IPS-20b (cell line): ENCODE results near the gene ISCU.

Source experiments
- H3K27ac ChIP-seq: one replicate; pipeline ENCODE4 v1.5.1; 2013; ENCODE audit warnings: low read length
- H3K27me3 ChIP-seq: 2 replicates; pipeline ENCODE4 v1.6.1; 2013; ENCODE audit warnings: mild to moderate bottlenecking, low read length, inconsistent platforms; ENCODE audit not compliant: insufficient read depth
- H3K36me3 ChIP-seq: 2 replicates; pipeline ENCODE4 v1.6.1; 2013; ENCODE audit warnings: low read depth, mild to moderate bottlenecking, inconsistent platforms, low read length, moderate library complexity; ENCODE audit not compliant: insufficient read depth
- H3K4me1 ChIP-seq: 2 replicates; pipeline ENCODE4 v1.6.1; 2013; ENCODE audit warnings: mild to moderate bottlenecking, control low read depth, inconsistent platforms, low read length, moderate library complexity; ENCODE audit not compliant: insufficient read depth
- H3K4me3 ChIP-seq: 2 replicates; pipeline ENCODE4 v1.5.1; 2013; ENCODE audit warnings: mild to moderate bottlenecking, low read length, inconsistent platforms
- H3K9ac ChIP-seq: 2 replicates; pipeline ENCODE4 v1.6.1; 2013; ENCODE audit warnings: low read depth, mild to moderate bottlenecking, inconsistent platforms, low read length, moderate library complexity
- H3K9me3 ChIP-seq: 2 replicates; pipeline ENCODE4 v1.6.1; 2013; ENCODE audit warnings: mild to moderate bottlenecking, low read depth, low read length, inconsistent platforms; ENCODE audit not compliant: insufficient read depth

ISCU gene

DNA sequence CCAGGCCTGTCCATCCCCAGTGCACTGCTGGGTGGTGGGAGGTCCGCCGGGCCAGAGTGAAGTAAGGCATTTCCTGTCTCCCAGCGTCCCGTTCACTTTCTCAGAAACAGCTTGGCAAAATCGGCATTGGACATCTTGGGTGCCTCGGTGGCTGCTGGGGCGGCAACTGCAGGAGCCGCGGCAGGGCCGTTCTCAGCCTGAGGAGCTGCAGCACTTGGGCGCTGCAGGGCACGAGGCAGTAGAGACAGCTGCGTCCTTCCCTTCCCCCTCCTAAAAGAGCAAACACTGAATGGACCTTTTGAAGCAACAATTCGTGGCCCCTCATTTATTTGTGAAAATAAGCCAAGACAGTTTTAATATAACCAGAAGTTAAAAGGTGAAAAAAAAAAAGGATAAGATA lies 39.0 kb upstream of the ISCU start:
- H3K4me1 ChIP-seq, result no peaks in the 10 kb centered on the region
- no peaks in the 10 kb centered on the region for H3K9me3 ChIP-seq
- peaks cover 100% of the 10 kb centered on the region for H3K36me3 ChIP-seq
- no peaks in the 10 kb centered on the region for H3K27me3 ChIP-seq
- no peak overlapping the region for H3K4me3 ChIP-seq
- H3K27ac ChIP-seq, result no peak overlapping the region
- no peak overlapping the region for H3K9ac ChIP-seq

DNA sequence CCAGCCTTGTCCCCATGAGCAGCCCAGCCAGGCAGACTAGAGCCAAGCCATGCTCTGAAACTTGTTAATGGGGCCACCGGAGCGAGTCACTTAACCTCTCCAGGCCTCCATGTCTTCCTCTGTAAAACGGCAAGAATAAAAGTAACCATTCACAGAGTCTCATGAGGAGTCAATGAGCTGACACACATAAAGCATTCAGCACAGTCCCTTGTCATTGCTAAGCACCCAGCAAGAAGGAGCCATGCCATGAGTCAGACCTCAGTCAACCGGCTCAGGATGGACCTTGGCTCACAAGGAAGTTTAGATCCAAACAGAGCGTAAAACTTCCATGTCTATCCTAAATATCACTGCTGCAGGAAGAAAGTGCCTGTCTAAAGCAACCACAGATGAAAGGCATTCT lies 36.7 kb upstream of the ISCU start:
- Histone ChIP-seq H3K27ac (no peak overlapping the region), H3K36me3 (peaks cover 99% of the 10 kb centered on the region), H3K9ac (no peak overlapping the region), H3K27me3 (no peaks in the 10 kb centered on the region), H3K9me3 (no peaks in the 10 kb centered on the region), H3K4me3 (no peak overlapping the region), H3K4me1 (no peaks in the 10 kb centered on the region)

DNA sequence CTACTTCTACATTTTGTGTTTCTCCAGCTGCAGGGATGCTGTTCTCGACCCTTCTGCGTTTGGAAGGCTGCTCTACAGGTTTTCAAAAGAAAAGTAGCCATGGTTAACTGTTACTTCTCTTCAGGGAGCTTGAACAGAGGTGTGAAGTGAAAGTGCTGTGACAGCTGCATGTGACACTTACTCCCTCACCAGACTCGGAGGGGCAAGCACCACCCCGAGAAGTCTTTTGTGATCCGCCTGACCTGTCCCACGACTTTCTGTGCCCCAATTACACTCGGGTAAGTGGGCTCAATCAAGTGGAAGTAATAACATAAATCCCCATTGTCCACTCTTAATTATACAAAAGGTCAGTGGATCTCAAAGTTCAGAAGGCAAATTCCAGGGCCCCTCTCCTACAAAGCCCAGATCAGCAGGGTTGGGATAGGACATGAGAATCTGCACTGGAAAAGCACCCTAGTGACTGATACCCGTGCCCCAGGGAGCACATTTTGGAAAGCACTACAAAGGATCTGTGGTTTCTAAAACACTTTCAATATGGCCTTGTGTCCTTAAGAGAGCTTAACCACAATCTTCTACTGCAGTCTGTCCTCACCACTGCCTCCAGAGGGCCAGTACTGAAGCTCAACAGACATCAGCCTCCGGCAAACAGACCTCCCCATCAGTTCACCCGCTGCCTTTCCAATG lies 35.8 kb upstream of the ISCU start:
- H3K9me3 ChIP-seq, result no peaks in the 10 kb centered on the region
- H3K4me3 ChIP-seq, result no peak overlapping the region
- H3K27ac ChIP-seq, result no peak overlapping the region
- H3K9ac ChIP-seq, result no peak overlapping the region
- peaks cover 99% of the 10 kb centered on the region for H3K36me3 ChIP-seq
- H3K27me3 ChIP-seq, result no peaks in the 10 kb centered on the region
- H3K4me1 ChIP-seq, result no peaks in the 10 kb centered on the region

DNA sequence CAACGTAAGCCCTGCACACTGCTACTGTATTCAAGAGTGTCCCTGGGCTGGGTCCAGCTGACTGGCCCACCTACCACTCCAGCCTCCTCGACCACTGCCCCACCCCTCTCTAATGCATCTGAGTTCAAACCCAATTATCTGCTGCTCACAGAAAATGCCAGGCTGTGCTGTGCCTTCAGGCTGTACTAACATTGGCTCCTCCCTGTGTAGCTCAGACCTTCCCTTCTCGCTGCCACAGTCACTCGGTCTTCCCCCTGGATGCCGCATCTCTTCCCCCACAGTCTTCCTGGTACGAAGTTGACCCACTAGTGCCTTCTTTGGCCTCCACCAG lies 35.3 kb upstream of the ISCU start:
- Histone ChIP-seq H3K4me1 (no peaks in the 10 kb centered on the region), H3K27ac (no peak overlapping the region), H3K9me3 (no peaks in the 10 kb centered on the region), H3K36me3 (peaks cover 99% of the 10 kb centered on the region), H3K4me3 (no peak overlapping the region), H3K27me3 (no peaks in the 10 kb centered on the region), H3K9ac (no peak overlapping the region)

DNA sequence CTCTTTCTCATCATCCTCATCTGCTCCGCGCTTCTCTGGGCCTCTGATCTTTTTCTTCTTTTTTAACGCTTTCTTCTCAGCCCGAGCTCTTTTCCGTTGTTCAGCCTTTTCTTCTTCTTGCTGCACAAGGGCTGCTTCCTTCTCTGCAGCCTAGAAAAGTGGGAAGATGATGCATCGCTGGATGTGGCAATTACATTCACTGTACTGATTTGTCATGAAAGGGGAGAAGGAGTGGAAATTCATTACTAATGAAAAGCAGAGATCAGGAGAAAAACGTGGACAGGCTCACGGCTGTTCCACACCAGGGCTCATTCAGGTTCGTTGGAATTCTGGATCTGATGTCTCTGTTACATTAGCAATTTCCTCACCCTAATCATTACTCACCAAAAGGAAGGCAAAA lies 32.2 kb upstream of the ISCU start:
- Histone ChIP-seq H3K9ac (no peak overlapping the region), H3K4me1 (no peaks in the 10 kb centered on the region), H3K27me3 (no peaks in the 10 kb centered on the region), H3K4me3 (no peak overlapping the region), H3K9me3 (no peaks in the 10 kb centered on the region), H3K36me3 (peaks cover 98% of the 10 kb centered on the region), H3K27ac (no peak overlapping the region)

DNA sequence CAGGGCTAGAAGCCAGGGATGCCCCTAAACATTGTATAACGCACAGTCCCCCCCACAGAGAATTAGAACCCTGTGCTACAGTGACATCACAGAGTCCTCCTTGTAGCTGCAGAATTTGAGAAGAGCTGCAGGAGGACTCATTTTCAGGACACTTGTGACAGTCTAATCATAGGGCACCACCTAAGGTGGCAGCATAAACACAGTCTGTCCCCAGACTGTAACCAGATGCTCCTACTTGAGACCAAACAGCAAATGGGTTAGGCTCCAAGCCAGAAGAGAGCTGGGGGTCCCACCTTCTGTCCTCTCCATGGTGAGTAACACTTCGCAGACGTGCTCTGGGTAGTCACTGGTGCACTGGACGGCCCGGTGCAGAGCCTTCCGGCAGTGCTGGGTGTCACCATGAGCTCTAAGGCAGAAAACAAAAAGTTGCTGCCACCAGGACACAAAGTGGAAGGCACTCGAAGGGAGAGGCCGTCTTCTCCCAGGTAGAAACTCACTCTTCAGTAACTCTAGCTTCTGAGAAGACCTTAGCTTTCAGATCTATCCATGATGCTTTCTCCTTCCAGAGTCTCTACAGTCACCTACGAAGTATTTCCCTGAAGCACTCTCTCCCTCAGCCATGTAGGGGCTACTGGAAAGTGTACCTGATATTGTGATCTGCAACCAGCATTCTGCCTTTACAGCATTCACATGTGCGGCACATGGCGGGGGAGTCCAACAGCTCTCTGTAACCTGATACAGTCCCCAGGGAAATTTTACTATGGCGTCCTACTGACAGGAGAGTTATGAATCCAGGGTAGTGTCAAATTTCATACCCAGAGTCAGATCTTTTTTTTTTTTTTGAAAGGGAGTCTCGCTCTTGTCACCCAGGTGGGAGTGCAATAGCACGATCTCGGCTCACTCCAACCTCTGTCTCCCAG lies 30.2 kb upstream of the ISCU start:
- no peaks in the 10 kb centered on the region for H3K27me3 ChIP-seq
- no peak overlapping the region for H3K4me3 ChIP-seq
- H3K4me1 ChIP-seq, result no peaks in the 10 kb centered on the region
- H3K9ac ChIP-seq, result no peak overlapping the region
- no peak overlapping the region for H3K27ac ChIP-seq
- peaks cover 98% of the 10 kb centered on the region for H3K36me3 ChIP-seq
- no peaks in the 10 kb centered on the region for H3K9me3 ChIP-seq

DNA sequence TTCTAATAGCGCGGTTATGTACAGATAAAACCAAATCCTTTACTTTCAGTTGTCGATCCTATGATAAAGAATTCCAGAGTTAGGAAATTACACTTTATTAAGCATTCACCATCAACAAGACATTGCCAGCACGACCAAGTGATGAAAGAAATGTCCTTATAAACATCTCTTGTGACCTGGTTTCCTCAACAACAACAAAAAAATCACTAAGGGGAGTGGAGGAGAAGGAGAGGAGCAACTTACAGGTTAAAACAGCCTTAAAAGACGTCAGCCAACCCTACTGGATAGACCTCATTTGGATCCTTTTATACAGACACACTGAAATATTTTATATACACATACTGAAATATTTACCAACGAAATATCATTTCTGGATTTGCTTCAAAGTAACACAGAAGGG lies 24.2 kb upstream of the ISCU start:
- peaks cover 82% of the 10 kb centered on the region for H3K36me3 ChIP-seq
- H3K27me3 ChIP-seq, result no peaks in the 10 kb centered on the region

DNA sequence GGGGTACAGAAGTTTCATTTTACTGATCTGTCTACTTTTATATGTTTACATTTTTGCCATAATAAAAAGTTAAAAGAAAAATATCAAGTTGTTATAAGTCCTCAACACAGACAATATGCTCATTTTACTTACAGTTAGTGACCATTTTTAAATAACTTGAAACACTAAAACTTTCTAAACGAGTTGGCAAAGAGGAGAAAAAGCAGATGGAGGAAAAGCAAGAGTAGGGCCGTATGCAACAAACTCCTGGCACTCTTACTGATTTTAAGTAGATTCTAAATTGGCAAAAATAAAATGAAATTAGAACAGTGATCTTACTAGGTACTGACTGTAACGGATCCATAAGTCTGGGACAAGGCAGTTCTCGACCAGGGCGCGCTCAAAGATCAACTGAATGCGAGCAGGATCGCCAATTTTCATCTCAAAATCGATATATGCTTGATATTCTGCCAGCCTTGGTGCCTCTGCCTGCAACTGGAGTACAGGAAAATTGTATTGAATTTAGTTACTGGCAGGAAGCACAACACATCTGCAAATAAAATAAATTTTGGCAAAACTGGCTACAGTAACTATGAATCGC lies 23.7 kb upstream of the ISCU start:
- H3K9me3 ChIP-seq, result no peaks in the 10 kb centered on the region
- no peak overlapping the region for H3K4me3 ChIP-seq
- H3K36me3 ChIP-seq, result peaks cover 82% of the 10 kb centered on the region
- no peaks in the 10 kb centered on the region for H3K4me1 ChIP-seq
- H3K27ac ChIP-seq, result no peak overlapping the region
- H3K9ac ChIP-seq, result no peak overlapping the region
- no peaks in the 10 kb centered on the region for H3K27me3 ChIP-seq

More for the DNA sequence above, 24.2 kb upstream of the ISCU start:
- H3K4me3 ChIP-seq, result no peak overlapping the region
- no peak overlapping the region for H3K27ac ChIP-seq
- H3K9ac ChIP-seq, result no peak overlapping the region
- H3K9me3 ChIP-seq, result no peaks in the 10 kb centered on the region
- H3K4me1 ChIP-seq, result no peaks in the 10 kb centered on the region

DNA sequence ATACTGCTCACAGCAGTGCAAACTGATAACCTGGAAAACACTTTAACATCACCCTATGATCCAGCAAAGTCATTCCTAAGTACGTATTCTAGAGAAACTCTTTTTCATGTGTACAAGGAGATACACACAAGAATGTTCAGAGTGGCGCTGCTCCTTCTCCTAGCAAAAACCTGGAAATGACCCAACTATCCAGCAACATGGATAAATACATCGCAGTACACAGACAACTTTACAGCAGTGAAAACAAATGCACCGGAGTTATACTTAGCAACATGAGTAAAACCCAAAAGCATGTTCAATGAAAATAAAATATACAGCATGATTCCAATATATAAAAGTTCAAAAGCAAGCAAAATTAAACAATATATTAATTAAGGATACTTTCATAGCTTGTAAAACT lies 20.1 kb upstream of the ISCU start:
- Histone ChIP-seq H3K9me3 (no peaks in the 10 kb centered on the region), H3K4me3 (no peak overlapping the region), H3K4me1 (no peaks in the 10 kb centered on the region), H3K27me3 (no peaks in the 10 kb centered on the region), H3K9ac (no peak overlapping the region), H3K27ac (no peak overlapping the region), H3K36me3 (peaks cover 81% of the 10 kb centered on the region)

DNA sequence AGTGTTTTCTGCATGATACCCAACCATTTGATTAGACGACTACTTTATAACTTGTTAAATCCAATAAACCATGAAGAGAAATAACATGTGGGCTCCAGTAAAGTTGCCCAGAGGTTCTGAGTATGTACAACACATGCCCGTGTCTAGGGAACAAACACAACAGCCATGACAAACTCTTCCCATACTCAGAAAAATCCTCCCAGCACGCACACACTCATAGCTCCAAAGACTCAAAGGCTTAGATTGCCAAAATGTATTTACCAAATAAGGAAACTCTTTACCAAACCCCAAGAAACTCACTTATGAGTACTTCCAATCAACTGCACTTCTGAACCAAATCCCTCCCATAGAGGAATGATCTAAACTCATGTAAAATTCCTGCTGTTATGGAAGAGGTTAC lies 18.7 kb upstream of the ISCU start:
- Histone ChIP-seq H3K27me3 (no peaks in the 10 kb centered on the region), H3K4me3 (no peak overlapping the region), H3K27ac (no peak overlapping the region), H3K4me1 (no peaks in the 10 kb centered on the region), H3K36me3 (peaks cover 81% of the 10 kb centered on the region), H3K9ac (no peak overlapping the region), H3K9me3 (no peaks in the 10 kb centered on the region)

DNA sequence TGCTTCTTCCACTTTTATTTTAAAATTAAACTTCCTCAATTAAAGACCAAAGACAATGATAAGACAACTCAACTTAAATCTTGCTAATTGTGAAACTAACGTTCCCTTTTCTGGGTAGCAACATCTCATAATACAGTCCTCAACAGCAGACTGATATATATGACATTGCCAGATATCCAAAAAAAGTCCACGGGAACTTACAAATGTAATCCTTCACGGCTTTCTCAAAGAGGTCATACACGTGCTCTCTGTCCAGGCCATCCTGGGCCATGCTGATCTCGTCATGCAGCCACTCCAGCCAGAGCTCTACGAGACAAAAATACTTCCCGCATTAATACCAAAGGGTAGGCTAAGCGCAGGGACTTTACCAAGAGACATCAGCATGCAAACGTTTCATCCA lies 14.7 kb upstream of the ISCU start:
- Histone ChIP-seq H3K27ac (no peak overlapping the region), H3K9me3 (no peaks in the 10 kb centered on the region), H3K4me3 (no peak overlapping the region), H3K9ac (no peak overlapping the region), H3K36me3 (peaks cover 70% of the 10 kb centered on the region), H3K27me3 (no peaks in the 10 kb centered on the region), H3K4me1 (no peaks in the 10 kb centered on the region; the same call in 1 of the 2 replicates)
